ENCODE results near the gene PBXIP1. TPM values are rescaled to one million over a fixed set of nuclear protein-coding genes. Genes with fewer than 3 reads are reported as not detected.
A peak's percentile ranks its signal among the peaks of the same experiment; 100 is the strongest.

Gene PBXIP1
- total and polyA plus RNA-seq, 4 donors, result 3.8 to 42.8 (median 20.5) TPM

DNA sequence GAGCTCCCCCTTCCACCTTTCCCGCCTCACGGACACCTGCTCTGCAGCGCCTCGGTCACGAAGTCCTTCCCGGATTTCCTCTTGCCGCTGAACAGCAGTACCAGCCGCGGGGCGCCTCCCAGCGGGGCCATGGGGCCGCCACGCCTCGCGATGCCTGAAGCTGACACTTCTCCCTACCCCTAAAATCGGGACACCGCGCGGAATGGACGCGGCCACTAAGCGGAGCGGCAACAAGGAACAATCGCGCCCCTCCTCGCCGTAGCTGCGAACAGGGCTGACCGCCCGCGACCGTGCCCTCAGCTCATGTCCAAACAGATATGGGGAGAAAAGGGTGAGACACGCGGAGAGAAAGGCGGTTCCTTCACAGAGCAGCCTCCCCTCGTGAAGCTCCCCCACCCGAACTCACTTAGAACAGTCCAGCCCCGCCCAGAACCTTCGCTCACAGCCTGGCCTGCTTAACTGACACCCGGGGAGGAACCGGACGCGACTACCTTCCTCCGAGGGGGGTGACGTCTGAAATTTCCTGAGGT is 19.3 kb downstream of the PBXIP1 start, which contains the start of gene PMVK:
PMVK (minus strand) TSS at position 165 of the 530 bp plus-strand sequence; CDS start at position 131, 34 bp downstream.
- TF ChIP-seq, protein P1, sequence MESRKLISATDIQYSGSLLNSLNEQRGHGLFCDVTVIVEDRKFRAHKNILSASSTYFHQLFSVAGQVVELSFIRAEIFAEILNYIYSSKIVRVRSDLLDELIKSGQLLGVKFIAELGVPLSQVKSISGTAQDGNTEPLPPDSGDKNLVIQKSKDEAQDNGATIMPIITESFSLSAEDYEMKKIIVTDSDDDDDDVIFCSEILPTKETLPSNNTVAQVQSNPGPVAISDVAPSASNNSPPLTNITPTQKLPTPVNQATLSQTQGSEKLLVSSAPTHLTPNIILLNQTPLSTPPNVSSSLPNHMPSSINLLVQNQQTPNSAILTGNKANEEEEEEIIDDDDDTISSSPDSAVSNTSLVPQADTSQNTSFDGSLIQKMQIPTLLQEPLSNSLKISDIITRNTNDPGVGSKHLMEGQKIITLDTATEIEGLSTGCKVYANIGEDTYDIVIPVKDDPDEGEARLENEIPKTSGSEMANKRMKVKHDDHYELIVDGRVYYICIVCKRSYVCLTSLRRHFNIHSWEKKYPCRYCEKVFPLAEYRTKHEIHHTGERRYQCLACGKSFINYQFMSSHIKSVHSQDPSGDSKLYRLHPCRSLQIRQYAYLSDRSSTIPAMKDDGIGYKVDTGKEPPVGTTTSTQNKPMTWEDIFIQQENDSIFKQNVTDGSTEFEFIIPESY (IDR thresholded peaks at IDR 0.05), result peak; percentile 96
- TF ChIP-seq FOXA2 (IDR thresholded peaks at IDR 0.05) (no peak), GABPA (IDR thresholded peaks at IDR 0.05 in 1 of 2, conservative IDR thresholded peaks at IDR 0.05 in 1 of 2) (peak in 1 of 2 donors; percentile 78), SP1 (IDR thresholded peaks at IDR 0.05) (peak; percentile 79), RAD21 (IDR thresholded peaks at IDR 0.05) (peak; percentile 55 to 58), HNF4A (conservative IDR thresholded peaks at IDR 0.05) (peak; percentile 2 to 23), TAF1 (conservative IDR thresholded peaks at IDR 0.05) (peak; percentile 62), FOXA1 (IDR thresholded peaks at IDR 0.05) (no peak), REST (IDR thresholded peaks at IDR 0.05) (peak; percentile 89), JUND (IDR thresholded peaks at IDR 0.05) (no peak), MAX (IDR thresholded peaks at IDR 0.05) (peak; percentile 99), NR2F2 (IDR thresholded peaks at IDR 0.05) (peak; percentile 36), RXRA (IDR thresholded peaks at IDR 0.05) (peak in 1 of 2 donors; percentile 61), EGR1 (IDR thresholded peaks at IDR 0.05; ENCODE audit: low read depth in 2 of 2) (no peak), YY1 (IDR thresholded peaks at IDR 0.05) (peak; percentile 95), HNF4G (IDR thresholded peaks at IDR 0.05) (no peak)
- TF ChIP-seq, protein P2, sequence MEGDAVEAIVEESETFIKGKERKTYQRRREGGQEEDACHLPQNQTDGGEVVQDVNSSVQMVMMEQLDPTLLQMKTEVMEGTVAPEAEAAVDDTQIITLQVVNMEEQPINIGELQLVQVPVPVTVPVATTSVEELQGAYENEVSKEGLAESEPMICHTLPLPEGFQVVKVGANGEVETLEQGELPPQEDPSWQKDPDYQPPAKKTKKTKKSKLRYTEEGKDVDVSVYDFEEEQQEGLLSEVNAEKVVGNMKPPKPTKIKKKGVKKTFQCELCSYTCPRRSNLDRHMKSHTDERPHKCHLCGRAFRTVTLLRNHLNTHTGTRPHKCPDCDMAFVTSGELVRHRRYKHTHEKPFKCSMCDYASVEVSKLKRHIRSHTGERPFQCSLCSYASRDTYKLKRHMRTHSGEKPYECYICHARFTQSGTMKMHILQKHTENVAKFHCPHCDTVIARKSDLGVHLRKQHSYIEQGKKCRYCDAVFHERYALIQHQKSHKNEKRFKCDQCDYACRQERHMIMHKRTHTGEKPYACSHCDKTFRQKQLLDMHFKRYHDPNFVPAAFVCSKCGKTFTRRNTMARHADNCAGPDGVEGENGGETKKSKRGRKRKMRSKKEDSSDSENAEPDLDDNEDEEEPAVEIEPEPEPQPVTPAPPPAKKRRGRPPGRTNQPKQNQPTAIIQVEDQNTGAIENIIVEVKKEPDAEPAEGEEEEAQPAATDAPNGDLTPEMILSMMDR (IDR thresholded peaks at IDR 0.05; ENCODE audit: low read depth, low read length, missing input control), result no peak
- H3K9ac ChIP-seq (ENCODE audit: low read depth in 1 of 2, low read length in 2 of 2), result peak within 1 kb of the TSS; percentile 98
- H3K27ac ChIP-seq (ENCODE audit: low read depth in 1 of 2, low read length in 2 of 2), result peak within 1 kb of the TSS; percentile 94 to 100
- DNase-seq (ENCODE audit: low spot score), result peak; percentile 93
- H3K4me3 ChIP-seq (ENCODE audit: low read depth in 1 of 3, low read length in 3 of 3), result peak within 1 kb of the TSS; percentile 49 to 77 (median 63)
- peaks cover 0 to 34% (median 26%) of the 10 kb centered on the region in 4 donors for H3K4me1 ChIP-seq (ENCODE audit: control insufficient read depth in 4 of 4, insufficient read depth in 4 of 4, low read length in 3 of 4)
- no peaks in the 10 kb centered on the region for H3K9me3 ChIP-seq (ENCODE audit: control insufficient read depth in 4 of 4, low read length in 3 of 4)
- H3K27me3 ChIP-seq (ENCODE audit: control insufficient read depth in 4 of 4, insufficient read depth in 4 of 4, low read length in 3 of 4), result no peaks in the 10 kb centered on the region
- under 1% methylated on average over 45 of the region's 45 CpGs for WGBS
- H3K36me3 ChIP-seq (ENCODE audit: control insufficient read depth in 4 of 4, insufficient read depth in 3 of 4, low read depth in 1 of 4, low read length in 3 of 4), result no peaks in the 10 kb centered on the region

Data from liver (tissue), 9 donors.